DMS 273 (cell line): ENCODE data around the gene IL11RA.

Source experiments
- DNase-seq: peaks from one replicate; lab custom pipeline; 2025; ENCODE audit not compliant: unreplicated experiment; lab: John Stamatoyannopoulos, UW

Gene IL11RA

GRCh38 chr9:34652602-34653000 is 616 bp downstream of the IL11RA start:
- DNase-seq = no peak

GRCh38 chr9:34653151-34654072 is 1.4 kb downstream of the IL11RA start:
- peak; percentile 74 for DNase-seq

GRCh38 chr9:34654323-34655051 is 2.5 kb downstream of the IL11RA start:
- DNase-seq = peak; percentile 96

GRCh38 chr9:34655394-34655793 is 3.4 kb downstream of the IL11RA start:
- DNase-seq = no peak

GRCh38 chr9:34656992-34657391 is 5.0 kb downstream of the IL11RA start:
- no peak for DNase-seq

GRCh38 chr9:34658461-34658860 is 6.5 kb downstream of the IL11RA start:
- no peak for DNase-seq

DNA sequence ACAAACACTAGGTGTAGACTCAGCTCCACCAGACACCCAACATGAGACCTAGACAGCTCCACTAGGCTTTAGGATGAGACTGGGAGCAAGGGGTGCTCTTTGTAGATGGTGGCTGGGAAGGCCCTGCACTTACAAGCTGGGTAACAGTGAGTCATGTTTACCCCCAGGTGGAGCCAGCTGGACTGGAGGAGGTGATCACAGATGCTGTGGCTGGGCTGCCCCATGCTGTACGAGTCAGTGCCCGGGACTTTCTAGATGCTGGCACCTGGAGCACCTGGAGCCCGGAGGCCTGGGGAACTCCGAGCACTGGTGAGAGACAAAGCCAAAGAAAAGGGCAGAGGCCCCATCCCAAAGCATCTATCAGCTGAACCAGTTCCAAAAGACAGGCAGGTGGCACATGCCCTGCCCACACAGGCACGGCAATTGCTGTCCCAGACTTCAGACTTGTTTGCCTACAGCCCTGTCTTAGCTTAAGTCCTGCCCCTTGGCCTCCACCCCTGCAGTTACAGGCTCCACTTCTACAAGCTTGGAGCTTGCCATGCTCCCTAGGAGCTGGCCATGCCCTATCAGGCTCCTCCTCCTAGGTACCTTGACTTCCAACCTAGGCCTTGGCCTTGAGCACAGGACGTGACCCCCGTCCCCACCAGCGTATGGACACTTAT is 7.7 kb downstream of the IL11RA start:
- DNase-seq = peak; percentile 74

GRCh38 chr9:34662526-34663302 is 10.7 kb downstream of the IL11RA start, which contains the start of gene CCL27:
CCL27 (minus strand) TSS chr9:34662657; CDS start chr9:34662633, 24 bp downstream.
- no peak for DNase-seq

GRCh38 chr9:34663303-34663605 is 11.3 kb downstream of the IL11RA start:
- DNase-seq = no peak

- DNase-seq = peak; percentile 89
Measured at GRCh38 chr9:34664281-34665066, 12.5 kb downstream of the IL11RA start.

DNA sequence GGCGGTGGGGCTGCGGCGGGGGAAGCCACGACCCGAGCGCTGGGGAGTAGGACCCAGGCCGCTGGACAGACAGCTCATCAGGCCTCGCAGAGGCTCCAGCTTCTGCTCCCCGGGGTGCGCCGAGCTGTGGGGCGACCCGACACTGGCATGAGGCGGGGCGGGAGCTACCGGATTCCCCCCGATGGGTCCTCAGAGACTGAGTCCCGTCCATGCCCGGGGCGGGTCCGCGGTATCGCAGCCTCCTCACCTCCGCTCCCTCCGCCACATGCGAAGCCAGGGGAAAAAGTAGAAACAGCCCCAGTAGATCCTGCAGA is 13.0 kb downstream of the IL11RA start:
- no peak for DNase-seq

DNA sequence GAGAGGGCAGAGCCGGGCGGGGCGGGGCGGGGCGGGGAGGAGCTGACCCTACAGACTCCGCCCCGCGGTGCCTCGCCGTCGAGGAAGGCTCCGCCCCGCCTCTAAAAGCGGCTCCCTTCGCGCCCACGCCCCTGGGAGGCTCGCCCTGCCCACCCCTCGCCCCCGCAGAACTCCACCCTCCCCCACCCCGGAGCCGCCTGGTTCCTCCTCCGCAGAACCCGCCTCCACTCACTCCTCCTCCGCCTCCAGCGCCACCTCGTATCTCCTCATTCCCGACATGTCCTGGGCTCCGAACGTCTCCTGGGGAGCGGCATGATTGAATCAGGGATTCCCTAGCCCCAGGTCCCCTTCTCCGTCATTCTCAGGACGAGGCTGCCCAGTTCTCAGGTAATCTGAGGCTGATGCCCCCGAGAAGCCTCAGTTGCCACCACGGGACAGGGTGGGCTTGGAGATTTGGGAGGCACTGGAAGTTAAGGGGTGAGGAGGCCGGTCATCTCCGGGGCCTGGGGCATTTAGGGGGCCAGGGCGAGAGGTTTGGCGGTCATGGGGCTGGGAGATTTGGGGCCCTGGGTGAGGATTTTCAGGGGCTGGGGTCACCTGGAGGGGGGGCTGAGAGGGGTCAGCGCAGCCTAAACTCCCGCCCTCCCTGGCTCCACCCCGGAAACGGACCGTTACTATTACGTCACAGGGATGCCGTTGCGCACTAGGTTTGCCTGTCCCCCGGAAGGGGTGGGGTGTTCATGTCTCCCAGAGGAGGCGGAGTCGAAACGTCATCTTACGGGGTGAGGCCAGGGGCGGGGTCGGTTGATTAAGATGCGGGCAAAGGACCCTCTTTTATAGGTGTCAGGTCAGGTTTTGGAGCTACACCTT is 13.6 kb downstream of the IL11RA start:
- DNase-seq = peak; percentile 96

- no peak for DNase-seq
Measured at GRCh38 chr9:34669809-34670562, 18.0 kb downstream of the IL11RA start.

- peak; percentile 10 for DNase-seq
Measured at GRCh38 chr9:34671307-34671706, 19.3 kb downstream of the IL11RA start.

DNA sequence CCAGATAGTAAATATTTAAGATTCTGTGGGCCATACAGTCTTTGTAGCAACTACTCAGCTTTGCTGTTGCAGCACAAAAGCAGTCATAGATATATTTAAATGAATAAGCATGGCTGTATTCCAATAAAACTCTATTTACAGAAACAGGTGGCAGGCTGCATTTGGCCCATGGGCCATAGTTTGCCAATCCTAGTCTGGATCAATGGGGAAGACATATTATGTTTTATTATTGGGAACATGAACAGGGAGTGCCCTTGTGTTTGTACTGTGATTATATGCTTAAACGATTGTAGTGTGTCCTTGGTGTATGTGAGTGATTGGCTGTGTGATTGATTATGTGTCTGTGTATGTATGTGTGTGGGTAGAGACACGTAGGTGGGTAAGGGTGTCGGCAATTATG is 22.5 kb downstream of the IL11RA start:
- DNase-seq = no peak

- peak; percentile 93 for DNase-seq
Measured at GRCh38 chr9:34675048-34675714, 23.2 kb downstream of the IL11RA start.

DNA sequence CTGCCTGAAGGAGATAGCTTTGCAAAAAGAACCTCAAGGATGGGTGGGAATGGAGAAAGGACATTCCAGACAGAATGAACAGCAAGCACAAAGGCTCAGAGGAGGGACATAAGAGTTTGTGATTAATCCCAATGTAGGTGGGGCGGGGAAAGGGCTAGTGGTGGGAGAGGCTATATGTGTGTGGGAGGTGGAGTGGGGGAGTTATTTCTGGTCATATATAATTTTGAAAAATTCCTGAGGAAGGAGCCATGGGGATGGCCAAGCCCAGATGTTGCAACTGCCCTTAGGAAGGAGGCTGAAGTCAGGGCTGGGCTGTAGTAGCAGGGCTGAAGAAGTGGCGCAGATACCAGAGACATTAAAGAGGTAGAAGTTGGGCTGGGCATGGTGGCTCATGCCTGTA is 23.9 kb downstream of the IL11RA start:
- DNase-seq = no peak

DNA sequence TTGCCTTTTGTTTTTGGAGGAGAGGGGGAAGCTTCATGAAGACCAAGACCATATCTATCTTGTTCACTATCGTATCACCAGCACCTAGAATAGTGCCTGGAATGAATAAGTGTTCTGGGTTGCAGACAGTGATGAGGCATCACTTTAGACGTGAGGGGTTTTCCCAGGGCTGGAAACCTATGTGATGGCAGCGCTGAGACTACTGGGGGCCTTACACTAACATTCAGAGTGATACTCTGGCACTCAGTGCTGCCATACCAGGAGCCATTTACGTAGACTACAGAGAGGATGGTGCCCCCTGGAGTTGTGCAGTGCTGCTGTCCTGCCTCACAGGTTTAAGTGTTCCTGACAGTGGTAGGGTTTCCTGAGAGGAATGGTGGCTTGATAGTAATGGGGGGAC is 32.2 kb downstream of the IL11RA start:
- no peak for DNase-seq
